Measurements from ENCODE around the gene MEIS3. TPM values are rescaled to one million over a fixed set of nuclear protein-coding genes. Genes with fewer than 3 reads are reported as not detected.
"Not testable (repeated sequence)": the region's sequence is repeated elsewhere in the genome, so short reads cannot be mapped to it uniquely, and the experiment has no call there.

MEIS3 gene
- total RNA-seq, 6 experiments from 2014 or later: 34.1 to 50.3 (median 46.3) TPM

DNA sequence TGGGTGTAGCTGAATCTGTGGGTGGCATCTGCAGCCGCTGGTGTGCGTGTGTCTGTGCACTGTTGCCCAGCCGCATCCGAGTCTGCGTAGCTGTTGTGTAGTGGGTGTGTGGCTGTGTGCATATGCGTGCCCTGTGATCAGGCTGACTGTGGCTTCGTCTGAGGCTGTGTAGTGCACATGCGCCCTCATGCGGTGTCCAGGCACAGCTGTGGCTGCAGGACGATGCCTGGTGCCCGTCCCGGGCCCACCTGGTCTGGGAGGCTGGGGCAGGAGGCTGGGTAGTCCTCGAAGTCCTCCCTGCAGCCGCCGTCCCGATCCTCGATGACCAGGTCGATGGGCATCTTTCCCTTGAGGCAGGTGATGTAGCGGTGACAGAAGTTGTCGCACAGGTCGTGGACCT is 4.9 kb downstream of the MEIS3 start:
- Mint-ChIP-seq H3K27ac (no peak overlapping the region), H3K4me1 (ENCODE audit: low read depth) (peaks cover 15% of the 10 kb centered on the region), H3K36me3 (ENCODE audit: low read depth) (peaks cover 12% of the 10 kb centered on the region), H3K4me3 (no peak overlapping the region), H3K9me3 (no peaks in the 10 kb centered on the region), H3K27me3 (ENCODE audit: insufficient read depth) (peaks cover 7% of the 10 kb centered on the region)
- TF ChIP-seq CTCF (IDR thresholded peaks at IDR 0.05): no peak
- no peak for DNase-seq

DNA sequence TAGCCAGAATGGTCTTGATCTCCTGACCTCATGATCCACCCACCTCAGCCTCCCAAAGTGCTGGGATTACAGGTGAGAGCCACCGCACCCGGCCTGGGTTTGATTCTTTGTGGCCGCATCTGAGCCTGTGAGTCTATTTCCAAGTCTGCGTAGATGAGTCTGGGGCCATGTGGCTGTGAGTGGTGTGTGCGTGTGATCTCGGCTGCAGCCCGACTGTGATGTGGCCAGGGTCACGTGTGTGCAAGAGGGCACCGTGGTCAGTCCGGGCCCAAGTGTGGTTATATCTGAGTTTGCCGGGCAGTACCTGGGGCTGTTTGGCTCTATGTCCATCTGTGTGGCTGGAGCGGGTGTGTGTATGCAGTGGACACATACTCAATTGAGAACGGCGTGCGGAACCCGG is 5.4 kb downstream of the MEIS3 start:
- no peak for TF ChIP-seq CTCF (IDR thresholded peaks at IDR 0.05)
- no peak for DNase-seq
- no peak overlapping the region for H3K4me3 Mint-ChIP-seq
- peaks cover 15% of the 10 kb centered on the region for H3K4me1 Mint-ChIP-seq (ENCODE audit: low read depth)
- peaks cover 7% of the 10 kb centered on the region for H3K27me3 Mint-ChIP-seq (ENCODE audit: insufficient read depth)
- peaks cover 16% of the 10 kb centered on the region for H3K36me3 Mint-ChIP-seq (ENCODE audit: low read depth)
- H3K27ac Mint-ChIP-seq: no peak overlapping the region
- no peaks in the 10 kb centered on the region for H3K9me3 Mint-ChIP-seq

DNA sequence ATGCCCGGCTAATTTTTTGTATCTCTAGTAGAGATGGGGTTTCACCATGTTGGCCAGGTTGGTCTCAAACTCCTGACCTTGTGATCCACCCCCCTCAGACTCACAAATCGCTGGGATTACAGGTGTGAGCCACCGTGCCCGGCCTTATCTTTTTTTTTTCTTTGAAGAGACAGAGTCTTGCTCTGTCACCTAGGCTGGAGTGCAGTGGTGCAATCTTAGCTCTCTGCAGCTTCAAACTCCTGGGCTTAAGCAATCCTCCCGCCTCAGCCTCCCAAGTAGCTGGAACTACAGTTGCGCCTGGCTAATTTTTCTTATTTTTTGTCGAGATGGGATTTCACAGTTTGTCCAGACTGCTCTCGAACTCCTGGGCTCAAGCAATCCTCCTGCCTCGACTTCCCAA is 7.6 kb downstream of the MEIS3 start:
- H3K27me3 Mint-ChIP-seq (ENCODE audit: insufficient read depth): peaks cover 11% of the 10 kb centered on the region
- not testable (repeated sequence) for H3K4me3 Mint-ChIP-seq; H3K27ac Mint-ChIP-seq; H3K9me3 Mint-ChIP-seq; DNase-seq; H3K4me1 Mint-ChIP-seq (ENCODE audit: low read depth)
- H3K36me3 Mint-ChIP-seq (ENCODE audit: low read depth): peaks cover 26% of the 10 kb centered on the region

DNA sequence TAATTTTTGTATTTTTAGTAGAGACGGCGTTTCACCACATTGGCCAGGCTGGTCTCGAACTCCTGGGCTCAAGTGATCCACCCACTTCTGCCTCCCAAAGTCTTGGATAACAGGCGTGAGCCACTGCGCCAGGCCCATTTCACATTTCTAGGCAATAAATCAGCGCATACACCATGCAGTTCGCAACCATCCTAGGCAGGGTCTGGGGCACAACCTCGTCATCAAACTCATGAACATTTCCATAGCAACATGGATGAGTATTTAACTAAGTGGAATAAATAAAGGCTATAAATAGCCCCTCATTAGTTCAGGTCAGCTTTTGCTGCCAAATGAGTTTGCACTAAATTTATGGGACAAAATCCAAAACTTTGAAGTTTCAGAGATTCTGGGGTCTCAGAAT is 8.2 kb downstream of the MEIS3 start:
- no peak for DNase-seq
- Mint-ChIP-seq H3K4me3 (no peak overlapping the region), H3K27ac (no peak overlapping the region), H3K9me3 (no peaks in the 10 kb centered on the region), H3K4me1 (ENCODE audit: low read depth) (no peaks in the 10 kb centered on the region; the same call in 1 of the 2 replicates), H3K36me3 (ENCODE audit: low read depth) (peaks cover 32% of the 10 kb centered on the region), H3K27me3 (ENCODE audit: insufficient read depth) (peaks cover 11% of the 10 kb centered on the region)
- TF ChIP-seq CTCF (IDR thresholded peaks at IDR 0.05): no peak

- H3K4me1 Mint-ChIP-seq (ENCODE audit: low read depth): no peaks in the 10 kb centered on the region; the same call in 1 of the 2 replicates
- peaks cover 27% of the 10 kb centered on the region for H3K36me3 Mint-ChIP-seq (ENCODE audit: low read depth)
- H3K27ac Mint-ChIP-seq: no peak overlapping the region
- H3K9me3 Mint-ChIP-seq: no peaks in the 10 kb centered on the region
- TF ChIP-seq CTCF (IDR thresholded peaks at IDR 0.05): no peak
- no peak overlapping the region for H3K4me3 Mint-ChIP-seq
- no peak for DNase-seq
- peaks cover 9% of the 10 kb centered on the region for H3K27me3 Mint-ChIP-seq (ENCODE audit: insufficient read depth)
Measured at GRCh38 chr19:47408156-47408938, 11.0 kb downstream of the MEIS3 start.

DNA sequence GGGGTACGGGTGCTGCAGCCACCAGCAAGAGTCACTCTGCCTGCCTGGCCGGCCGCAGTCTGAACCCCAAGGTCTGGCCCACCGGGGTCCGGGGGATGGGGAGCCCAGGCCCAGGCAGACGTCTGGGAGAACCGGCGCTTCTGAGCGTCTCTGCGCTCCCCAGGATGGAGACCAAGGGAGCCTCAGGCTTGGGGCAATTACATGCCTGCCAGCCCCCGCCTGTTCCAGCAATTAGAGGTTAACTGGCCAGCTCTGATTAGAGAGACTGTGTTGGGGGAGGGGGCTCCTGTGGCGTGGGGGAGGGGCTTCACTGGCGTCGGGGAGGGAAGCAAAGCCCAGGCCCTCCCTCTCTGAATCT is 11.9 kb downstream of the MEIS3 start:
- Mint-ChIP-seq H3K4me3 (no peak overlapping the region), H3K4me1 (ENCODE audit: low read depth) (no peaks in the 10 kb centered on the region; the same call in 1 of the 2 replicates), H3K9me3 (no peaks in the 10 kb centered on the region), H3K27me3 (ENCODE audit: insufficient read depth) (peaks cover 9% of the 10 kb centered on the region), H3K27ac (no peak overlapping the region), H3K36me3 (ENCODE audit: low read depth) (peaks cover 24% of the 10 kb centered on the region)
- TF ChIP-seq CTCF (IDR thresholded peaks at IDR 0.05): no peak
- DNase-seq: no peak

Measured in HFFc6 (cell line).